Brain microvascular endothelial cell (primary cell): Measurements from ENCODE around the gene TUBB6.
A peak's percentile ranks its signal among the peaks of the same experiment; 100 is the strongest.

ENCODE experiments used
- DNase-seq: peaks from one replicate; pipeline ENCODE4 v3.0.0-alpha.2; 2020
- H3K27ac ChIP-seq: fragments of 250-450 bp; sonication (Bioruptor Pico); 2 replicates; pipeline ENCODE4 v1.5.1; 2020; ENCODE audit warnings: mild to moderate bottlenecking, moderate library complexity
- H3K27me3 ChIP-seq: fragments of 250-450 bp; sonication (Bioruptor Pico); replicated peaks from 2 replicates; pipeline ENCODE4 v1.5.1; 2020; ENCODE audit warnings: mild to moderate bottlenecking
- H3K36me3 ChIP-seq: fragments of 250-450 bp; sonication (Bioruptor Pico); replicated peaks from 2 replicates; pipeline ENCODE4 v1.5.1; 2020; ENCODE audit warnings: mild to moderate bottlenecking
- H3K4me3 ChIP-seq: 2 replicates; pipeline ENCODE4 v1.5.1; 2011; ENCODE audit warnings: low read depth, mild to moderate bottlenecking, control low read depth, low read length, moderate library complexity
- in situ Hi-C: cut with HindIII; loops from 2 replicates; pipeline ENCODE4 v1.10.0; 2017; ENCODE audit warnings: low sequenced_read_pairs, low pct_ligation_motif_present
- TF ChIP-seq, protein P1 (sequence below): IDR thresholded peaks from 2 replicates; pipeline ENCODE4 v1.5.1; 2011; ENCODE audit warnings: low read depth, mild to moderate bottlenecking, moderate library complexity, low read length, control low read depth, inconsistent platforms; ENCODE audit errors: missing control alignments

TUBB6 gene

GRCh38 chr18:12302391-12303147 is 5.5 kb upstream of the TUBB6 start:
- TF ChIP-seq, protein P1, sequence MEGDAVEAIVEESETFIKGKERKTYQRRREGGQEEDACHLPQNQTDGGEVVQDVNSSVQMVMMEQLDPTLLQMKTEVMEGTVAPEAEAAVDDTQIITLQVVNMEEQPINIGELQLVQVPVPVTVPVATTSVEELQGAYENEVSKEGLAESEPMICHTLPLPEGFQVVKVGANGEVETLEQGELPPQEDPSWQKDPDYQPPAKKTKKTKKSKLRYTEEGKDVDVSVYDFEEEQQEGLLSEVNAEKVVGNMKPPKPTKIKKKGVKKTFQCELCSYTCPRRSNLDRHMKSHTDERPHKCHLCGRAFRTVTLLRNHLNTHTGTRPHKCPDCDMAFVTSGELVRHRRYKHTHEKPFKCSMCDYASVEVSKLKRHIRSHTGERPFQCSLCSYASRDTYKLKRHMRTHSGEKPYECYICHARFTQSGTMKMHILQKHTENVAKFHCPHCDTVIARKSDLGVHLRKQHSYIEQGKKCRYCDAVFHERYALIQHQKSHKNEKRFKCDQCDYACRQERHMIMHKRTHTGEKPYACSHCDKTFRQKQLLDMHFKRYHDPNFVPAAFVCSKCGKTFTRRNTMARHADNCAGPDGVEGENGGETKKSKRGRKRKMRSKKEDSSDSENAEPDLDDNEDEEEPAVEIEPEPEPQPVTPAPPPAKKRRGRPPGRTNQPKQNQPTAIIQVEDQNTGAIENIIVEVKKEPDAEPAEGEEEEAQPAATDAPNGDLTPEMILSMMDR: no peak
- no peaks in the 10 kb centered on the region for H3K27me3 ChIP-seq
- no peak overlapping the region for H3K27ac ChIP-seq
- H3K4me3 ChIP-seq: no peak overlapping the region
- no peak for DNase-seq
- H3K36me3 ChIP-seq: no peaks in the 10 kb centered on the region
- in situ Hi-C loops: no loop called here

- in situ Hi-C loops: no loop called here
- TF ChIP-seq, protein P1: no peak
- no peaks in the 10 kb centered on the region for H3K27me3 ChIP-seq
- peaks cover 13% of the 10 kb centered on the region for H3K36me3 ChIP-seq
- H3K4me3 ChIP-seq: no peak overlapping the region
- DNase-seq: no peak
- H3K27ac ChIP-seq: no peak overlapping the region
These were observed 3.5 kb upstream of the TUBB6 start for GRCh38 chr18:12304351-12305210.

- H3K27ac ChIP-seq: no peak overlapping the region
- H3K36me3 ChIP-seq: peaks cover 19% of the 10 kb centered on the region
- in situ Hi-C loops: no loop called here
- no peak for DNase-seq
- no peaks in the 10 kb centered on the region for H3K27me3 ChIP-seq
- TF ChIP-seq, protein P1: no peak
- H3K4me3 ChIP-seq: no peak overlapping the region
These were observed 2.8 kb upstream of the TUBB6 start for GRCh38 chr18:12305211-12305610.

DNA sequence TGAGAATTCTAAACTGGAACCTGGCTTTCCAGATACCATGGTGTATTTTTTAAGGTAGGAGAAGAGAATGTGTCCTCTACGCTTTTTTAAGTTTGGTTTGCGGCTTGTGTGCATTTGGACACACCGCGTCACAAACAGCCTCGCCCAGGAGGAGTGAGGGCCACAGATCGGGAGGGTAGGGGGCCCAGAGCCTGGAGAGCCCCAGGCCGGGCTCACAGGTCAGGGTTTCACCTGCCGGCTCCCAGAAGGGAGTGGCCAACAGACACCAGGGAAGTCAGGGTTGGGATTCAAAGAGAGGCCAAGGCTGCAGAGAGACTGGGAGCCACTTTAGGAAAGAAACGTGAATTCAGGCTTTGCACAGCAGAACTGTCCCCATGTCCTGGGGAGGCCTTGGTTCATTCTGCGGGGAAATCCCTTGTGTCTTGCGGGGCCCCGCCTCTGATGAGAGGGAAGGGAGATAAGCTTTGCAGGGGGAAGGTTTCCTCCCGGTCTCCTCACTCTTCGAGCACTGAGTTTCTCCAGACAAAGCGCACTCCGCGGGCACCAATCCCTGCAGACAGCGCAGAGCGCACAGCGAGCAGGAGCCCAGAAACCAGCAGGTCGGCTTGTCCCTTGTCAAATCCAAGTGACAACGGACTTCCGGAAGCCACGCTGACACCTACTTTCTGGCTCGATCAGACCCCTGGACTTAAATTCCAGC is 2.0 kb upstream of the TUBB6 start:
- H3K27me3 ChIP-seq: no peaks in the 10 kb centered on the region
- H3K27ac ChIP-seq: peak overlapping the region; percentile 99
- no peak for DNase-seq
- peak overlapping the region; percentile 20 for H3K4me3 ChIP-seq
- in situ Hi-C loops: no loop called here
- TF ChIP-seq, protein P1: no peak
- peaks cover 28% of the 10 kb centered on the region for H3K36me3 ChIP-seq

DNA sequence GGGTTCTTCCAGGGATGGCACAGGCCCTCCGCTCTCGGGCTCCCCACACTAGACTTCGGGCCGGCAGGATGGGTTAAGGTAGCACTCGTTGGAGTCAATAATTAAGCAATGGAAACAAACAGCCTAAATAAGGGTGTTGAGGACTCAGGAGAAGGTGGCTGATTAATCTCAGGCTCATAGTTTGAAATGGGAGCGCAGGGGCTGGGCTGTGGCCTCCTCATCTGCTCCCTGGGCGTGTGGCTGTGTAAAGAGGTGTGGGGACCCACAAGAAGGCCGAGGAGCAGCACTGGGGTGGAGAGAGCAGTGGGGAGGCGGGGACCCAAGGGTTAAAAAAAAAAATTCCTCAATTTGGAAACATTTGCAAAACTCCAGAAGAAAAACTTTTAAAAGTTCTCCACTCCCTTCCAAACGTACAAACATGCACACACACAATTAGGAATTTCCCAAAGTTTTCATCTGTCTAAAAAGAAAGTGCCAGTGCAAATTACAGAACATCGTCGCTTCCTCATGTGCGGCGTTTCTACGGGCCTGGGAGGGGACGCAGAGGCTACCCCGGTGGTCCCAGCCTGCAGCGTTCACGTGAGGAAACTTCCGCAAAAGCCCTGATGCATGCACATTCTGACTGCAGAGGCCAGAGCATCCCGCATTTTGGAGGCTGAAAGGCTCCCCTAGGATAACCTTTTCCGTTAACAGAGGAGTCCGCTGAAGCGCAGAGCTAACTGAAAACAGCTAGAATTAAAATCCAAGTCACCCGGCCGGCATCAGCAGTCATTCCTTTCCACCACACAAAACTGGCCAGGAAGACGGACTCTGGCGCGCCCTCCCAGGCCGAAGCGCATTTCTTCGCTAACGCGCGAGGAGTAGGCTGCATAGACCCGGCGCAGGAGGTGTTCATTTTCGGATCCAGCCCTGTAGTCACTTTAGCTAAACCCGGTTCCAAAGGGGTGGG is 1.0 kb upstream of the TUBB6 start:
- Histone ChIP-seq H3K27ac (peak overlapping the region; percentile 99), H3K27me3 (no peaks in the 10 kb centered on the region), H3K36me3 (peaks cover 37% of the 10 kb centered on the region), H3K4me3 (peak overlapping the region; percentile 87)
- DNase-seq: peak; percentile 60
- in situ Hi-C loops: no loop called here
- TF ChIP-seq, protein P1: peak; percentile 42
